Activated CD4-positive, alpha-beta T cell treated with anti-CD3 and anti-CD28 coated beads for 4 hours (primary cell): Measurements from ENCODE around the gene EYA4.
"Not testable (repeated sequence)": the region's sequence is repeated elsewhere in the genome, so short reads cannot be mapped to it uniquely, and the experiment has no call there.

Source experiments
- DNase-seq, 2 donors: peaks; one replicate each; pipeline ENCODE4 v3.0.0-alpha.2; 2020

EYA4 gene

DNA sequence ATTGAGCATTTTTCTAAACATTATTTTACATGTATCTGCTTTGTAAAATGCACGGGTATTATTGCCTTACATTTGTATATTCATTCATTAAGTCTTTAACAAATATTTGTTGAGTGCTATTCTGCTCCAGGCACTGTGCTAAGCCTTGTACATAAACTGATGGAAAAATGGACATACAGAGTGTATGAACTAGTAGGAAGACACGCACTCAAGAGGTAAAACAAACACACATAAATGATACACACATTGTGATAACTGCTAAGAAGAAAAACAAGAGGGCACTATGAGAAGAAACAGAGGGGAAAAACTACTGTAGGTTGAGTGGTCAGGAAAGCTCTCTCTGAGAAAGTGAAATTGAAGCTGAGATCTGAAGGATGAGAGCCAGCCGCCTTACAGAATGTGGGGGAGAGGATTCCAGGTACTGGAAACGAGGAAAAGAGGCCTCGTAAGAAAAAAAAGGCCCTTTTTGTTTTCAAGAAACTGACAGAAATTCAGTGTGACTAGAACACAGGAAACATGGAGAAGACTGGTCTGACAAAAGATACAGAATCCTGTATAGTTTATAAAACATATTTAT, 117.5 kb downstream of the EYA4 start:
- no peak for DNase-seq

- DNase-seq = no peak
Measured at GRCh38 chr6:133359256-133359655, 118.1 kb downstream of the EYA4 start.

DNA sequence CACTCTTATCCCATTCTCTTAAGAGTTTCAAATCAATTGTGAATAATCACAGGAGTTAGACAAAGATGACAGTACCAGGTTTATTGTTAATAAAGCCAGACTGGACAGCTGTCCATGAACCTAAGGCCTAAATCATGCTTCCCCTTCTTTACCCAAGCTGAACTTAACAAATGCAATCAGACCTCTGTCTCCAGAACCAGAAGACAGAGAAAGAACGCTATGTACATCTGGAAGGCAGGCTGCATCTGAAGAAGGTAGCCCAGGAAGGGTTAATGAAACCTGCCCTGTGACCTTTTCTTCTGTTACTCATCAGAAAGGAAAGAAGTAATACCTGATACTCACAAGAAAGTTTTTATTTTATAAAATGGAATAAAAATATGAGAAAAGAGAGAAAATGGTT, 118.6 kb downstream of the EYA4 start:
- DNase-seq = no peak

DNA sequence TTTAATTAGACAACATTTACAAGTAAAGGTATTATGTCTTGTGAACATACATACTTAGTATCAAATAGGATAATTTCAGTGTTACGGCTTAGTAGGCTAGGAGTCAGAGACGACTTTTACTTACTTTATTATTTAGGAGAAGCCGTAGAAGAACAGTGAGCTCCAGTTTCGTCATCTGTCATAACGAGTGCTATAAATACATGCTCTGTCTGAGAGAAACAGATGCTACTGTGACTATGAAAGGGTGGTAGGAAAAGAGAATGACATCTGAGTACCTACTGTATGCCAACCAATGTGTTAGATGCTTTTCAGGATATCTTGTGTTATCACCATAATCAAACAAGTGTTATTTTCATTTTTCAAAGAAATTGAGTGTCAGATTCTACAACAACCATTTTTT, 119.0 kb downstream of the EYA4 start:
- DNase-seq = no peak

DNA sequence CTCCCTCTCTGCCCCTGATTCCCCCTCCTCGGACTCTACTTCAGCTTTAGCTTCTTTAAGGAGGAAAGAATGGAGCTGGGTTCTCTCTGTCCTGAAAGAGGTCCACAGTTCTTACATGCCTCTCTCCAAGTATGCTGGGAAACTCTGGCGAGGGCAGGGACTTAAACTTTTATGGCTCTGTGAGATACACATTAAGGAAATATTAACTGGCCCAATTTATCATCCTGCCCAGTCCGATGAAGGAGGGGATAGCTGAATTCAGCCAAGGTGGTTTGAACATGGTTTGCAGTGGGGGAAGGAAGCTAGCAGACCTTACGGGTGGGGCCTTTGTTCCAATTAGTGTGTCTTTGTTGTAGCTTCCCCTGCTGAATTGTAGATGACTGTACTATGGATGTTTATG, 121.7 kb downstream of the EYA4 start:
- no peak for DNase-seq

- no peak for DNase-seq
Measured at GRCh38 chr6:133368664-133369063, 127.5 kb downstream of the EYA4 start.

DNA sequence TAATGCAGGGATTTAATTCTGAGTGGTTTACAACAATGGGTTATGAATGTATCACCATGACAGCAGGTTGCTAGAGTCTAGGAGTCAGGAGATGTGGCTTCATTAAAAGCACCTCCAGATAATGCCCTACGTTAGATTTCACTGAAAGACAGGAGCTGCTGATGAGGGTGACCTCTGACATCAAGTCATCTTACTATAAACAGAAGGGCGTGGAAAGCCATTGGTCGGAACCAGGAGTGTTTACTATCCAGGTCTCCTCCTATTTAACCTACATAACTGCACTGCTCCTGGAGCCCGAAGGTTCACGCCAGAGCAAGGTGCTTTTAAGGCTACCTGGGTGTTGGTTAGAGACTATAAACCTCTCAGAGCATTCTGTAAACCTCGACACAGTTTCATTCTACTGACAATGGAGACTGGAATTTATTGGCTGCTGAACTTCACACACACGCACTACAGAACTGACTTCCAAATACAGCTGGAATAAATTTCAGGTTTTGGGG, 128.7 kb downstream of the EYA4 start:
- DNase-seq = no peak

- no peak for DNase-seq
Measured at GRCh38 chr6:133376743-133377142, 135.6 kb downstream of the EYA4 start.

DNA sequence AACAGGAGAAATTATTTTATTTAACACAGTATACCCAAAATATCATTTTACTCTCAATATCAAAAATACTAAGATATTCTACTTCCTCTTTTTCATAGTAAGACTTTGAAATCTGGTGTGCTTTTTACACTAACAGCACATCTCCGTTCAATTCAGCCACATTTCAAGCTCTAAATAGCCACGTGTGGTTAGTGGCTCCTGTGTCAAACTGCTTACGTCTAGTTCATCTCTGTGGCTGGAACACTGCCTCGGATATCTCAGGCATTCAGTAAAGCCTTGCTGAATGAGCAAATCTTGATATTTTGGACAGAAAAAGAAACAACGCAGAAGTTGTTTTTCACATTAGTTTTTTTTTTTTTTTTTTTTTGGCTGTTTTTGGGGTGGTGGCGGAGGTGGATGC, 136.1 kb downstream of the EYA4 start:
- DNase-seq = no peak

DNA sequence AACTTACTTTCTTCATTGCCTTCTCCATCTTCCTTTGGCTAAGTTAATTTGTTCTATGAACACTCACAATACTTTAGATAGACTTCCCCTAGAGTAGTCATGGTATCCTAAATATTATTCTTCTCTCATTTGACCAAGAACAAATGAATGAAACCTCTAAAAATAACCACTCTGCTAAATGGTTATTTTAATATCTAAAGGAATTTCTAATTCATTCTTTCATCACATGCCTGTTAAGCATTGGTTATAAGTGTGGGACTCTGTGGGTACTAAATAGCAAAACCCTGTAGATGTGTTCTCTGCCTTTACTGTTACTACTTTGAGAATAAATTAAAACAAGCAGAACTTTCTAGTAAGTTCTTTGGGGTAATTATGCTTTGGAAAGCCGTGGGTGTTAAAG, 138.9 kb downstream of the EYA4 start:
- DNase-seq = no peak

DNA sequence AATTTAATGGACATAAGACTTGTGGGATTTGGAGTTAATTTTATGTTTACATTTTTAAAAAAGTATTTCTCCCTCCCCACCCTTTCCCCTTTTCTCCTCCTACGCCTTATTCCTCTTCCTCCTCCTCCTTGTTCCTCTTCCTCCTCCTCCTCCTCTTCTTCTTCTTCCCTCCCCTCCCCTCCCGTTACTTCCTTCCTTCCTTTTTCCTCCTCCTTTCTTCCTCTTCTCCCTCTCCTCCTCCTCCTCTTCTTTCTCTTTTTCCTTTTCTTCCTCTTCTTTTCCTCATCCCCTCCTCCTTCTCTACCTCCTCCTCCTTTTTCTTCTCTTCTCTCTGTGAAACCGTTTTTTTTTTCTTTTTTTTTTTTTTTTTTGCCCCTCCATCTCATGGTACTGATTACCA, 139.6 kb downstream of the EYA4 start:
- no peak for DNase-seq

DNA sequence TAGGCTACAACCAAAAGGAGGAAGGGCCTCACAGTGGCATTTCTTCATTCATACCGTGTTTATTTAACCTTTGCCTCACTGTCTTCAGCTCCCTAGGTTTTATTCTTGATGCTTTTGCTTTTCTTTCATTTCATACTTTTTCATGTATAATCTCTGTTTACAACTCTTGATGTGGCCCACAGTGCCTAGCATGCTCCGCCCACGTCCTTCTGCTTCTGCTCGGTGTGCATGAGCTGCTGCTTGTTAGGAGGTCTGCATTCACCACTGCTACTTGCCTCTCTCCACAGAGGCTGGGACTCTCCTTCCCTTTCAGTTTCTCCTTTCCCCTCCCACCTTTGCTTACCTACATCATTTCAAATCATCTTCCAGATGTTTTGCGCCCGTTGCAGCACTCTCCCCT, 147.6 kb downstream of the EYA4 start:
- DNase-seq = no peak

- DNase-seq = no peak
Measured at GRCh38 chr6:133390168-133390567, 149.0 kb downstream of the EYA4 start.

DNA sequence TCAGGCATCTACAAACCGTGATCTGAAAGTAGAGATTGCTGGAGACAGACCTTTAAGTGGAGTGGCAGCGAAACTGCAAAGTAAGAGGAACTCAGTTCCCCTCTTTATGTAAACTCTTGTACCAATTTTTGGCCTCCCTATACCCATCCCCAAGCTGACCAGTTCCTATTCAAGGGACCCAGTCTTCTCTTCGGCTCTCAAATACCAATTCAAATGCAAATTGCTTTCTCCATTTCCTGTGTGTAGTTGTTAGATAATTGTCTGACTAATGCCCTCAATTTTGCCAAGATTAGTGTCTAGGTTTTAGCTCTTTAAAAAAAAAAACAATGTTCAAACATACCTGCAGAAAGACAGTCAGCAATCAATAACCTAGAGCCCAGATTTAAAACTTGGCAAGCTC, 150.9 kb downstream of the EYA4 start:
- no peak for DNase-seq

DNA sequence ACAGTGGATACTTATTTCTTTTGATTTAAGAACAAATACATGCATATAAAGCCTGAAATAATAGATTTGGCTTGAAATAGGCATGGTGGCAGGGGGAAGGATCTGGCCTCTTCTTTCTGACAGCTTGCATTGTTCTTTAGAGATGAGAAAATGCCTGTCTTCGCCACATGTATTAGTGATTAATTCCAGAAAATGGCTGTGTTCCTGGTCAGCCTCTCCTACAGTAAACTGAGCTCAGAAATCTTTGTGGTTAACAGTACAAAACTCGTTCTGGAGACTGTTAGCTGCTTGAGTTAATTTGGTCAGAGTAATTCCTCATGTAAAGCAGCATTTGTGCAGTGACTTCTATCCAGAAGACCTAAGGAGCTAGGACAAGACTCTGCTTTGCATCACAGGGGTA, 151.5 kb downstream of the EYA4 start:
- no peak for DNase-seq

DNA sequence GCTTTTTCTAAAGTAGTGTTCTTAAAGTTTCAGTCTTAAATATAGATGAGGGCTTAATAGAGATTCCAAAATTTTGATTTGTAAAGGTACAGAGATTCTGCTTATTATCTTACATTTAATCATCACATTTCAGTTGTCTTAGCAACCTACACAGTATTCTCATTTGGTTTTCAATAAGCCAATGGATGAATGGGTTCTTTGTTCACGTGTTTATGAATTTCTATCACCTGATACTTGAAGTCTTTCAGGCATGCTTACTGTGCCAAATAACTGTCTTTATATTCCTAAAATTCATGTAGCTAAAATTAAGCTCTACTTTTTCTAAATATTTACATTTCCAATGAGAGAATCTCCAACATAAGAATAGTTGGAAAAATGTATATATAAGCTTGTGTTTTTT, 152.7 kb downstream of the EYA4 start:
- DNase-seq = no peak

- DNase-seq = no peak
Measured at GRCh38 chr6:133394630-133395029, 153.5 kb downstream of the EYA4 start.

- DNase-seq = no peak
Measured at GRCh38 chr6:133396233-133396983, 155.3 kb downstream of the EYA4 start.

- no peak for DNase-seq
Measured at GRCh38 chr6:133396984-133397348, 155.8 kb downstream of the EYA4 start.

GRCh38 chr6:133397601-133398000, 156.4 kb downstream of the EYA4 start:
- DNase-seq = not testable (repeated sequence)

DNA sequence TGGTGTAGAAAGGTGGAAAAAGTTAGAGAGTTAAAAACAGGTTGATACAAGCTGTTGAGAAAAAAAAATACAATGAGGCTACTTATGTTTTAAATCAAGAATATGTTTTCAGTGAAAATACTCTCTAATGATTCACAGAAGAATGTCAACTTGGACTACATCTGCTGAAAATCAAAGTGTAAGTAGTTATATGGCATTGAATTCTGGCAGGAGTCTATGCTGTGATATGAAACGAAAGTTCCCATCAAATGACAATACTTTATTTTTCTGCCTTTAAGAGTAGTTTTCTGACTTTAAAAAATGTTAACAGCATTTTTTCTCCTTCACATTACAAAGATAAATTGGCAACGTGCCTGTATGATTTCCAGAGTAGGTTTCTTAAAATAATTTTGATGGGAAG, 158.3 kb downstream of the EYA4 start:
- DNase-seq = no peak

GRCh38 chr6:133404151-133404550, 163.0 kb downstream of the EYA4 start:
- DNase-seq = no peak

- no peak for DNase-seq
Measured at GRCh38 chr6:133404728-133405127, 163.6 kb downstream of the EYA4 start.

GRCh38 chr6:133407320-133408100, 166.4 kb downstream of the EYA4 start:
- no peak for DNase-seq
